Keratinocyte (primary cell): ENCODE results near the gene ZMYND12. TPM values are rescaled to one million over a fixed set of nuclear protein-coding genes. Genes with fewer than 3 reads are reported as not detected.
A peak's percentile ranks its signal among the peaks of the same experiment; 100 is the strongest.

ENCODE experiments used
- DNase-seq: peaks from one replicate; pipeline ENCODE4 v3.0.0-alpha.2; 2011; ENCODE audit warnings: low read depth, missing footprints, low spot score
- FAIRE-seq: peaks from 2 replicates; lab custom pipeline; 2011; peaks lifted over from hg19 to GRCh38; lab: Jason Lieb, UNC
- H2AFZ ChIP-seq: 2 replicates; pipeline ENCODE4 v1.6.0; 2012; ENCODE audit warnings: low read length, control low read depth, inconsistent platforms; ENCODE audit not compliant: control insufficient read depth
- H3K27ac ChIP-seq: 2 replicates; pipeline ENCODE4 v1.5.1; 2011; ENCODE audit warnings: low read length; ENCODE audit not compliant: control insufficient read depth, insufficient read depth
- H3K27me3 ChIP-seq: 3 replicates; pipeline ENCODE4 v1.6.0; 2011; ENCODE audit warnings: low read length; ENCODE audit not compliant: control insufficient read depth, insufficient read depth; ENCODE audit errors: extremely low read depth
- H3K36me3 ChIP-seq, 2 experiments: 2 replicates in 1 of 2; 3 replicates in 1 of 2; pipeline ENCODE4 v1.5.1; 2011; ENCODE audit warnings: low read length in 2 of 2, mild to moderate bottlenecking in 1 of 2; ENCODE audit not compliant: control insufficient read depth in 2 of 2, insufficient read depth in 2 of 2; ENCODE audit errors: extremely low read depth in 1 of 2
- H3K4me1 ChIP-seq: 3 replicates; pipeline ENCODE4 v1.5.1; 2011; ENCODE audit warnings: low read length; ENCODE audit not compliant: control insufficient read depth, insufficient read depth; ENCODE audit errors: extremely low read depth
- H3K4me2 ChIP-seq: 3 replicates; pipeline ENCODE4 v1.6.0; 2011; ENCODE audit warnings: low read depth, low read length; ENCODE audit not compliant: control insufficient read depth, insufficient read depth; ENCODE audit errors: extremely low read depth
- H3K4me3 ChIP-seq, 3 experiments: fragments of 200-600 bp in 1 of 3; sonication (generic) in 1 of 3; 2 replicates in 2 of 3; 3 replicates in 1 of 3; pipeline ENCODE4 v1.5.1; 2011 to 2016; ENCODE audit warnings: low read length in 3 of 3, mild to moderate bottlenecking in 3 of 3, control low read depth in 2 of 3, inconsistent platforms in 1 of 3, low read depth in 1 of 3, mixed read lengths in 1 of 3, mixed run types in 1 of 3, moderate library complexity in 1 of 3; ENCODE audit not compliant: control insufficient read depth in 2 of 3, insufficient read depth in 2 of 3; ENCODE audit errors: extremely low read depth in 1 of 3
- H3K79me2 ChIP-seq: 2 replicates; pipeline ENCODE4 v1.6.0; 2012; ENCODE audit warnings: low read length; ENCODE audit not compliant: control insufficient read depth, insufficient read depth
- H3K9ac ChIP-seq: 3 replicates; pipeline ENCODE4 v1.6.0; 2011; ENCODE audit warnings: low read length; ENCODE audit not compliant: control insufficient read depth, insufficient read depth; ENCODE audit errors: extremely low read depth
- H3K9me1 ChIP-seq: 3 replicates; pipeline ENCODE4 v1.6.0; 2011; ENCODE audit warnings: low read length; ENCODE audit not compliant: control insufficient read depth, insufficient read depth; ENCODE audit errors: extremely low read depth
- H3K9me3 ChIP-seq: 2 replicates; pipeline ENCODE4 v1.5.1; 2012; ENCODE audit warnings: low read depth, low read length; ENCODE audit not compliant: control insufficient read depth
- H4K20me1 ChIP-seq: 3 replicates; pipeline ENCODE4 v1.6.0; 2011; ENCODE audit warnings: low read length; ENCODE audit not compliant: control insufficient read depth, insufficient read depth; ENCODE audit errors: extremely low read depth
- EZH2 ChIP-seq: IDR thresholded peaks from one replicate; pipeline ENCODE4 v1.6.1; 2012; ENCODE audit warnings: inconsistent platforms, mild to moderate bottlenecking, low read length, moderate library complexity
- dilution Hi-C: fragments of 300-500 bp; cut with MboI; formaldehyde crosslinking; loops from one replicate; pipeline ENCODE4 v1.7.0; 2020; ENCODE audit warnings: low sequenced_read_pairs; ENCODE audit not compliant: extremely low pct_ligation_motif_present
- polyA plus RNA-seq, 5 experiments: library from polyadenylated mRNA; depleted of rRNA in 3 of 5; stranded (reverse) in 3 of 5; stranded (forward) in 1 of 5; unstranded in 1 of 5; fragments of >200 nt; gene quantifications; 1 replicate in 1 of 5; 2 replicates in 3 of 5; 3 replicates in 1 of 5; pipeline versions ENCODE4 v1.2.1 to v1.2.3, GENCODE V29; 2011 to 2012; ENCODE audit warnings: missing spikeins in 2 of 5, low read depth in 1 of 5, low replicate concordance in 1 of 5
- TF ChIP-seq, protein P1 (sequence below), 3 experiments: IDR thresholded peaks in 1 of 3; conservative IDR thresholded peaks in 1 of 3; optimal IDR thresholded peaks in 1 of 3; 2 replicates in 2 of 3; 3 replicates in 1 of 3; pipeline versions ENCODE3 to v1.5.1; 2011; ENCODE audit warnings: low read length in 3 of 3, mild to moderate bottlenecking in 3 of 3, moderate library complexity in 2 of 3, control low read depth in 1 of 3, inconsistent platforms in 1 of 3; ENCODE audit not compliant: insufficient read depth in 2 of 3; ENCODE audit errors: extremely low read depth in 1 of 3

ZMYND12 gene
- polyA plus RNA-seq, 1 donor (not counting 4 experiments of a cell fraction or from before 2014, with no cell fraction given), result 0.24 TPM

DNA sequence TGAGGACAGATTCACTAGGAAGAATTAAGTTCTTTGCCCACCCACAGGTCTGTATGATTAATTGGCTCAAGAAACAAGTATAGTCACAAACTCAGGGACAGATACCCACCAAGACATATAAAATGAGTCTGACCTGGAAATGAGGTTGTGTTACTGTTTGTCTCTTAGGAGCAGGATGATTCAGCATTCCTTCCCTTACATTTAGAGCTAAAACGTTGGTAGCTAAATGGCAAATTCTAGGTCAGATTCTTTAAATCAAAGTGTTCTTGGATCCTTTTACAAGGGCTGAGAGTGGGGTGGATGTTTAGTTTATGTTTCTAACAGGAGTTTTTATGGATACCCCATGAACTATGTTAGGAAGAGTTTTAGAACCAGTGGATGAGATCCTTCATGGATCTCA, 70.5 kb downstream of the ZMYND12 start:
- Histone ChIP-seq H3K4me1 (peaks cover 2% of the 10 kb centered on the region), H2AFZ (no peak overlapping the region), H3K79me2 (no peaks in the 10 kb centered on the region), H3K27ac (no peak overlapping the region), H3K36me3 (no peaks in the 10 kb centered on the region), H3K9me1 (no peaks in the 10 kb centered on the region), H3K9ac (no peak overlapping the region), H3K27me3 (peaks cover 16% of the 10 kb centered on the region), H3K4me2 (no peak overlapping the region), H3K4me3 (no peak overlapping the region), H3K9me3 (no peaks in the 10 kb centered on the region), H4K20me1 (no peaks in the 10 kb centered on the region)
- TF ChIP-seq, protein P1, sequence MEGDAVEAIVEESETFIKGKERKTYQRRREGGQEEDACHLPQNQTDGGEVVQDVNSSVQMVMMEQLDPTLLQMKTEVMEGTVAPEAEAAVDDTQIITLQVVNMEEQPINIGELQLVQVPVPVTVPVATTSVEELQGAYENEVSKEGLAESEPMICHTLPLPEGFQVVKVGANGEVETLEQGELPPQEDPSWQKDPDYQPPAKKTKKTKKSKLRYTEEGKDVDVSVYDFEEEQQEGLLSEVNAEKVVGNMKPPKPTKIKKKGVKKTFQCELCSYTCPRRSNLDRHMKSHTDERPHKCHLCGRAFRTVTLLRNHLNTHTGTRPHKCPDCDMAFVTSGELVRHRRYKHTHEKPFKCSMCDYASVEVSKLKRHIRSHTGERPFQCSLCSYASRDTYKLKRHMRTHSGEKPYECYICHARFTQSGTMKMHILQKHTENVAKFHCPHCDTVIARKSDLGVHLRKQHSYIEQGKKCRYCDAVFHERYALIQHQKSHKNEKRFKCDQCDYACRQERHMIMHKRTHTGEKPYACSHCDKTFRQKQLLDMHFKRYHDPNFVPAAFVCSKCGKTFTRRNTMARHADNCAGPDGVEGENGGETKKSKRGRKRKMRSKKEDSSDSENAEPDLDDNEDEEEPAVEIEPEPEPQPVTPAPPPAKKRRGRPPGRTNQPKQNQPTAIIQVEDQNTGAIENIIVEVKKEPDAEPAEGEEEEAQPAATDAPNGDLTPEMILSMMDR (optimal IDR thresholded peaks at IDR 0.05 in 1 of 3, IDR thresholded peaks at IDR 0.05 in 1 of 3, conservative IDR thresholded peaks at IDR 0.05 in 1 of 3; ENCODE audit: extremely low read depth in 1 of 3, insufficient read depth in 2 of 3, low read length in 3 of 3), result no peak
- TF ChIP-seq EZH2, result no peak
- dilution Hi-C loops, result no loop called here
- FAIRE-seq (no peak), DNase-seq (no peak)

- Histone ChIP-seq H3K9ac (no peak overlapping the region), H3K9me3 (no peaks in the 10 kb centered on the region), H3K9me1 (no peaks in the 10 kb centered on the region), H2AFZ (no peak overlapping the region), H3K27ac (no peak overlapping the region), H4K20me1 (no peaks in the 10 kb centered on the region), H3K4me2 (peak overlapping the region; percentile 58), H3K36me3 (no peaks in the 10 kb centered on the region), H3K4me1 (peaks cover 2% of the 10 kb centered on the region), H3K79me2 (no peaks in the 10 kb centered on the region), H3K4me3 (no peak overlapping the region), H3K27me3 (peaks cover 23% of the 10 kb centered on the region)
- DNase-seq (no peak), FAIRE-seq (no peak)
- dilution Hi-C loops, result no loop called here
- TF ChIP-seq EZH2, result peak; percentile 88
- TF ChIP-seq, protein P1 (optimal IDR thresholded peaks at IDR 0.05 in 1 of 3, IDR thresholded peaks at IDR 0.05 in 1 of 3, conservative IDR thresholded peaks at IDR 0.05 in 1 of 3; ENCODE audit: extremely low read depth in 1 of 3, insufficient read depth in 2 of 3, low read length in 3 of 3), result no peak
Observed at GRCh38 chr1:42381280-42381673, 74.5 kb downstream of the ZMYND12 start.
